ENCODE results near the gene SKAP1. TPM values are rescaled to one million over a fixed set of nuclear protein-coding genes. Genes with fewer than 3 reads are reported as not detected.

The SKAP1 gene
- total RNA-seq, 1 donor from 2014 or later, result 51.9 TPM

DNA sequence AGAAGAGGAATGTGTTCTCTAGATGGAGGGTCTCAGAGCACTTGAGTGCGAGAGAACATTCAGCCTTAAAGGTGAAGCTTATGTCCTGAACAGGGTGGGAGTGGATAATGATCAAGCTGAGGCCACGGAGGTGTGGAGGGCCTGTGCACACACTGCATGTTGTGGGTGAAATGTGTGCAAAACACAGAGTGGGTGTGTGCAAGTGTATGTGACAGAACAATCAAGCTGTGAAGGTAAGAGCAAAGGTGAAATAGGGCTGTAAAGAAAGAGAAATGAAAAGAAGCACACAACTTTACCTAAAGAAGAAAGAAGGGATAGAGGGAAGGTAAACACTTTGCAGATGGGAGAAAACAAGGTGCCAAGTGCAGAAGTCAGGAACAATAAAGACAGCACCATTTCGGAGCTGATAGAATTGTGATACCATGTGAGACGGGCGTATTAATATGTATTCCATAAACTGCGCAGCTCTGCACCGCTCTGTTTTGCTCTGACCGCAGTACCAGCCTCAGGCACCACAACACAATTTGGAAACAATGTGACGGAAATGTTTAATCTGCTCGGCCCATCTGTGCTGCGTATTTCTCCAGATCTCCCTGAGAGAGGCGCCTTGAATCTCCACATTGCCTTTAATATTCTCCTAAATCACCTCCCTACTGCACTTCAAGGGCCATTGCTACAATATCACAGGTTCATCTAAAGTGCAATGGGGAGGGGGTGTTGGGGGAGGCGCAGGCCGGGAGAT, 281.8 kb downstream of the SKAP1 start:
- Mint-ChIP-seq H3K27ac (no peak overlapping the region), H3K4me1 (ENCODE audit: low read depth) (no peaks in the 10 kb centered on the region), H3K36me3 (ENCODE audit: low read depth) (peaks cover 16% of the 10 kb centered on the region), H3K4me3 (no peak overlapping the region), H3K27me3 (ENCODE audit: insufficient read depth) (no peaks in the 10 kb centered on the region), H3K9me3 (no peaks in the 10 kb centered on the region)
- intact Hi-C loops (cut with micrococcal nuclease), result no loop called here
- no peak for DNase-seq (ENCODE audit: low spot score)

DNA sequence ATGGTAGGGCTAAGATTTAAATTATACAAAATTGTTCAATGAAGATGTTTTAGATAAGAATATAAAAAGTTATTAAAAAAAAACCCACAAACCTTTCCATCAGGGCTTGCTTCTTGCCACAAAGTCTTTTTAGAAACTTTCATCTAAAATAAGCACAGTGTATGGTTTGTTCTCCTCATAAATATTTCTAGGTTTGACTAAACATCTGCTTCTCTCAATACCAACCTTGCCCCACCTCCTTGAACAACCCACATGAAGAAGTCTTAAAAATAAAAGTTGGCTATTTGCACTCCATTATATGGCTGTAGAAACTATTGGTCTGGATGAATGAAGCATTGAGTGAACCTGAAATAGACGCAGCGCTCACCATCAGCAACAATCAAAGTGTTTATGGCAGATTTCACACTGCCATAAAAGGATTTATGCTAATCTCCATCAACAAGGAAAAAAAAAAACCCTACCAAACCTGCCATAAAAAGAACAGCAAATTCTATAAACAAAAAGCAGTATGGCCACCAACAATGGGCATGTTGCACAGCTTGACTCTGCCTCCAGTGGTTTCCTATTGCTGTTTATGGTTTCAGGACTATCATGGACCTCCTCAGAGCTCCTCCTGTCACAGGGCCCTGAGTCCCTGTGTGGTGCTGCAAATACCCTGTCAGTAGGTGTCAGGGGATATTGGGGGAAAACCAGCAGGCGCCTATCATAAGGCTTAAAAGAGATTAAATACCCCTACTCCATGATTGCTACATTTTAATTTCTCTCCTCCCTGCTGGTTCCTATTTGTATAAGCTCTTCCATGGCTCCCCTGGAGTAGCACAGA, 284.8 kb downstream of the SKAP1 start:
- Mint-ChIP-seq H3K4me1 (ENCODE audit: low read depth) (peaks cover 3% of the 10 kb centered on the region), H3K36me3 (ENCODE audit: low read depth) (peaks cover 19% of the 10 kb centered on the region), H3K27me3 (ENCODE audit: insufficient read depth) (no peaks in the 10 kb centered on the region), H3K27ac (no peak overlapping the region), H3K4me3 (no peak overlapping the region), H3K9me3 (no peaks in the 10 kb centered on the region)
- intact Hi-C loops (cut with micrococcal nuclease), result no loop called here
- no peak for DNase-seq (ENCODE audit: low spot score)

DNA sequence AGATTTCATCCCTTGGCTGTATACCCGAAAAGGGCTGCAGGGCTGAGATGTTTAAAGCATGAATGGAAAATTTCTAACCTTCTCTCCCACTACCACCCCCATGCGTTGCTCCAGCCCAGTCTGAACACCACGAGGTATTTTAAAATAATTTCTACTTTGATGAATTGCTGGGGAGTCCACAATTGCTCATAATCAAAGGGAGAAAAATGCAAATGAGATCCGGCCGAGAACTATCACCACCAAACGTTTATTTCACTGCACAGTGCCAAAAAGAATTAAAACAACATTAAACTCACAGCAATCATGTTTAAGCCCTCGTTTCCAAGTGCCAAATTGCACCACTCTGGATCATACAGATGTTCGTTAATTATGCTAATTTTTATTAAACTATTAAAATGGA, 285.8 kb downstream of the SKAP1 start:
- Mint-ChIP-seq H3K4me3 (no peak overlapping the region), H3K4me1 (ENCODE audit: low read depth) (peaks cover 10% of the 10 kb centered on the region), H3K27ac (no peak overlapping the region), H3K9me3 (no peaks in the 10 kb centered on the region), H3K27me3 (ENCODE audit: insufficient read depth) (no peaks in the 10 kb centered on the region), H3K36me3 (ENCODE audit: low read depth) (peaks cover 25% of the 10 kb centered on the region)
- intact Hi-C loops (cut with micrococcal nuclease), result no loop called here
- no peak for DNase-seq (ENCODE audit: low spot score)

DNA sequence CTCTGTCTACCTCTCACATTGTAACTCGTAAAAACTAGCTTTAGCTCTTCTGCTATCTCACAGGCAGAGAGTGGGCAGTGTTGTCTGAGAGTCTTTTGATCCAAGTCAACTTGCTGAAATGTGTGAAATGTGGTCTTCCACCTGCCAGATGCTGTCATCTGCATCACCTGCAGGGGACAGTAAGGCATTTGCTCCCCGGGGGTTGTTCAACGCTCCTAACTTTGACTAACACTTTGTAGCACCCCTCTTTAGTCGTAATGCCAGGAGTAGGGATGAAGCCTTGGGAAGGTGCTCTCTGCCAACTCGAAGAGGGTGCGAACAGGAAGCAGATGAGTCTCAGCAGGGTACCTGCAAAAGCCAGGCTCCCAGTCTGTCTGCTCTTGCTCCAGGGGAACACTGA, 286.4 kb downstream of the SKAP1 start:
- H3K27me3 Mint-ChIP-seq (ENCODE audit: insufficient read depth), result no peaks in the 10 kb centered on the region
- intact Hi-C loops (cut with micrococcal nuclease), result no loop called here
- peaks cover 10% of the 10 kb centered on the region for H3K4me1 Mint-ChIP-seq (ENCODE audit: low read depth)
- no peaks in the 10 kb centered on the region for H3K9me3 Mint-ChIP-seq
- H3K36me3 Mint-ChIP-seq (ENCODE audit: low read depth), result peaks cover 21% of the 10 kb centered on the region
- H3K27ac Mint-ChIP-seq, result peak overlapping the region; percentile 26
- no peak for DNase-seq (ENCODE audit: low spot score)
- no peak overlapping the region for H3K4me3 Mint-ChIP-seq

DNA sequence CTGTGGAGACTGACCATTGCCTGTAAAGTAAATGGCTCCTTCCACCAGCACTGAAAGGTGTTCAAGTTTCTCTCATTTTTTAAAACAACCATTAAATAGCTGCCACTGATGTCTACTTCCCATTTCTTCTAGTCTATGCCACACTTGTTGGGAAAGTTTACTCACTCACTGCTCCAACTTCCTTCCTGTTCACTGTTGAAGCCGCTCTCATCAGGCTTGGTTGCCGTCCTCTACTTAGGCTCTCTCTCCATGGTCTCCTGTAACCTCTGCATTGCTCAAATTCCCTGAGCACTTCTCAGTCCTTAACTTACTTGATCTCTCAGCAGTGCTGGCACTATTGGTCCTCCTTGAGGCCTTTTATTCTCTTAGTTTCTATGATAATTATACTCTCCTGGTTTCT, 290.1 kb downstream of the SKAP1 start:
- H3K27ac Mint-ChIP-seq, result peak overlapping the region; percentile 37
- H3K27me3 Mint-ChIP-seq (ENCODE audit: insufficient read depth), result no peaks in the 10 kb centered on the region
- H3K36me3 Mint-ChIP-seq (ENCODE audit: low read depth), result peaks cover 17% of the 10 kb centered on the region
- no peak for DNase-seq (ENCODE audit: low spot score)
- no peak overlapping the region for H3K4me3 Mint-ChIP-seq
- H3K9me3 Mint-ChIP-seq, result no peaks in the 10 kb centered on the region
- peaks cover 10% of the 10 kb centered on the region for H3K4me1 Mint-ChIP-seq (ENCODE audit: low read depth)
- intact Hi-C loops (cut with micrococcal nuclease), result loop anchor here (10.0 kb wide), 1 partner anchor 455 kb away; the partner anchor contains the start of genes HOXB3 and HOXB5

DNA sequence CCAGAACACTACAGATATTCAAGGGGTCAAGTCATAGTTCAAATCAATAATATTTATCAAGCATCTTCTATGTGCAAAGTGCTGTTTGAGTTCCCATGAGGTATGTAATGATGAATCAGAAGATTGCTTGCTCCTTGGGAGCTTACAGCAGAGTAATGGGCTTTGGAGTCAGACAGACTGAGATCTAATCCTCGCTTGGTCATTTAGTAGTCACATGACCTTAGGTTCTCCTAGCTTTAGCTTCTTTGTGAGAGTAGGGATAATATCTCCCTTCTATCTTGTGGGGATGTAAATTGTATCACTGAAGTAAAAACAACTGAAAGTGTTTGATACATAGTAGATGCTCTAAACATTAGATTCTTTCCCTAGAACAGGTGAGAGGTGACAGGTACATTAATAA, 292.4 kb downstream of the SKAP1 start:
- Mint-ChIP-seq H3K27ac (peak overlapping the region; percentile 8), H3K36me3 (ENCODE audit: low read depth) (peaks cover 19% of the 10 kb centered on the region), H3K27me3 (ENCODE audit: insufficient read depth) (no peaks in the 10 kb centered on the region), H3K4me3 (no peak overlapping the region), H3K9me3 (no peaks in the 10 kb centered on the region), H3K4me1 (ENCODE audit: low read depth) (peaks cover 14% of the 10 kb centered on the region)
- DNase-seq (ENCODE audit: low spot score), result no peak
- intact Hi-C loops (cut with micrococcal nuclease), result loop anchor here (10.0 kb wide), 1 partner anchor 457 kb away; the partner anchor contains the start of genes HOXB3 and HOXB5

DNA sequence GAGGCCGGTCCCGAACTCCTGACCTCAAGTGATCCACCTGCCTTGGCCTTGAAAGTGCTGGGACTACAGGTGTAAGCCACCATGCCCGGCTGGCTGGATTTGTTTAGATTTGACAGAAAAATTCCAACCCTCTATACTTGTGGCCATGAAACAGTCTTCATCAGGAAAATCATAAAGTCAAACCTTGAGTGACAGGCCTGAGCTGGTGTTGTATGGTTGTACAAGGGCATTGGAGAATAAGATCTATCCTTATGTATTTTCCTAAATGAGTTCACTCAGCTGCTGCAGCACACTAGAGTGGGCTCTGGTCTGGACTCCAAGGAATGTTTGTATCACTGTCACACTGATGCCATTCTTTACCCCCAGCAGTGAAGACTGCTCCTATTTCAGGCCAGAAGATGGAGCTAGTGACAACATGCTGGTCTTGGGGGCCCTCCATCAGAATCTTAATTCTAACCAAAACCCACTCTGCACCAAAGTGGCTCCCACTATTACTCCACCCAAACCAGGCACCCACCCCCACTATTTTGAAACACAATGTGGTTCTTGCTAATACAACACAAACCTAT, 295.0 kb downstream of the SKAP1 start:
- no peak overlapping the region for H3K27ac Mint-ChIP-seq
- peaks cover 12% of the 10 kb centered on the region for H3K36me3 Mint-ChIP-seq (ENCODE audit: low read depth)
- H3K9me3 Mint-ChIP-seq, result no peaks in the 10 kb centered on the region
- peaks cover 15% of the 10 kb centered on the region for H3K4me1 Mint-ChIP-seq (ENCODE audit: low read depth)
- DNase-seq (ENCODE audit: low spot score), result no peak
- H3K4me3 Mint-ChIP-seq, result no peak overlapping the region
- intact Hi-C loops (cut with micrococcal nuclease), result loop anchor here (10.0 kb wide), 1 partner anchor 460 kb away; the partner anchor contains the start of genes HOXB3 and HOXB5
- no peaks in the 10 kb centered on the region for H3K27me3 Mint-ChIP-seq (ENCODE audit: insufficient read depth)

DNA sequence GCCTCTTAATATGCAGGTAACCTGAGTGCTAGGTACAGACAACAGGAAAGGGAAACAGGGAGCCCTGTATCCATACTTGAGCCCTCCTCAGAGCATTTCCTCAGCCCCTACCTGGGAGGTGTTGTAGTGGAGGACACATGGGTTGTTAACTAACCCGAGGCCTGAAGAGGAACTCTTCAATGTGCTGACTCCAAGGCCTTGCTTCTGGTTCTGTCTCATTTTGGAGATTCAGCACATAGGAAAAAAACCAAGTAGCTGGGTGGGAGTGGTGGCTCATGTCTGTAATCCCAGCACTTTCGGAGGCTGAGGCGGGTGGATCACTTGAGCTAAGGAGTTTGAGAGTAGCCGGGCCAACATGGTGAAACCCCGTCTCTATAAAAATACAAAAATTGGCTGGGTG, 297.6 kb downstream of the SKAP1 start:
- no peak for DNase-seq (ENCODE audit: low spot score)
- Mint-ChIP-seq H3K4me1 (ENCODE audit: low read depth) (peaks cover 11% of the 10 kb centered on the region), H3K9me3 (no peaks in the 10 kb centered on the region), H3K27me3 (ENCODE audit: insufficient read depth) (no peaks in the 10 kb centered on the region), H3K27ac (no peak overlapping the region), H3K36me3 (ENCODE audit: low read depth) (peaks cover 4% of the 10 kb centered on the region), H3K4me3 (no peak overlapping the region)
- intact Hi-C loops (cut with micrococcal nuclease), result loop anchor here (10.0 kb wide), 1 partner anchor 462 kb away; the partner anchor contains the start of genes HOXB3 and HOXB5

DNA sequence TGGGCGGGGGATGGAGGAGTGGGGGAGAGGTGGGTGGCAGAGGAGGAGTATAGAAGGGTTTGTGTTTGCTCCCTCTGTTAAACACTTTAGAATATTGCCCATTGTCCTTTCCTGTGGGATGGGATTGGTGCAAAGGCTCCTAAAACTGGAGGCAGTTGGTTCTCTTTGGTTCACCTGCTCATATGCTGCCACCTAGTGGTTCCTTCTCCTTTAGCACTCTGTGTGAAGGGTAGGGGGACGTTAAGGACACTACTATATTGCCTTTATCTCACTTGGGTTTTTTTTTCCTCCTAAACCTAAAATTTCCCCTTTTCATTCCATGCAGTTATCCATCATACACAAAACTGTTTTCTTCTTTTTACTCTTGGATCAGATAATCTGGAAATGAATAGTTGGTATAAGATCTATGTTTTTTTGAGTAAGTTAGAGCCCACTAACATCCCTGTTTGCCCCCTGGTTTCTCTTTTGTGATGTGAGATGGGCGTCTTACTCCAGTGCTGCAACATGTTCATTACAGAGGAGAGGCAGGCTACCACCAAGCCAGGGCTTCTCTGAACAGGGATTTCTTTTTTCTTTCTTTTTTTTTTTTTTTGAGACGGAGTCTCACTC, 298.7 kb downstream of the SKAP1 start:
- peak; percentile 41 for DNase-seq (ENCODE audit: low spot score)
- peaks cover 11% of the 10 kb centered on the region for H3K4me1 Mint-ChIP-seq (ENCODE audit: low read depth)
- H3K9me3 Mint-ChIP-seq, result no peaks in the 10 kb centered on the region
- H3K36me3 Mint-ChIP-seq (ENCODE audit: low read depth), result peaks cover 4% of the 10 kb centered on the region
- intact Hi-C loops (cut with micrococcal nuclease), result loop anchor here (1.0 to 10.0 kb wide), 4 partner anchors 18 to 463 kb away; partner anchors contain the start of genes HOXB3 and HOXB5
- H3K27ac Mint-ChIP-seq, result no peak overlapping the region
- no peaks in the 10 kb centered on the region for H3K27me3 Mint-ChIP-seq (ENCODE audit: insufficient read depth)
- H3K4me3 Mint-ChIP-seq, result no peak overlapping the region

DNA sequence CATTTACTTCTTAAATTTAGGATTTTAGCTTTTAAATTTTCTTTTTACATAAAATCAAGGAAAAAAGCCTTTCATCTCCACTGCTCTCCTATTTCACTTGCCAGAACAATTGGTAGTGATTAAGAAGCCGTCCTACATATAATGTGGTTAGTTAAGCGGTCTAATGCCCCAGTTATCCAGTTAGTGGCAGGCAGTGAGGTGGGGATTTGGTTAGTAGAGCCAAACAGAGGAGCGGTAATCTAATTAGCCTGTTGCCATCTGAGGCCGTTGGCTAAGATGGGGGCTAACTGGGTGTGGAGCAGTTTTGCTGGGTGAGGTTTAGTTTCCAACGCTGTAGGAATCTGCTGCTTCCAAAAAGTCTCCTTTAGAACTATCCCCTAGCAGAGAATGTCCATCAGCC, 300.0 kb downstream of the SKAP1 start:
- Mint-ChIP-seq H3K27ac (no peak overlapping the region), H3K4me1 (ENCODE audit: low read depth) (peaks cover 11% of the 10 kb centered on the region), H3K27me3 (ENCODE audit: insufficient read depth) (no peaks in the 10 kb centered on the region), H3K9me3 (no peaks in the 10 kb centered on the region), H3K4me3 (no peak overlapping the region), H3K36me3 (ENCODE audit: low read depth) (peaks cover 8% of the 10 kb centered on the region)
- intact Hi-C loops (cut with micrococcal nuclease), result loop anchor here (10.0 kb wide), 1 partner anchor 465 kb away; the partner anchor contains the start of genes HOXB3 and HOXB5
- no peak for DNase-seq (ENCODE audit: low spot score)

DNA sequence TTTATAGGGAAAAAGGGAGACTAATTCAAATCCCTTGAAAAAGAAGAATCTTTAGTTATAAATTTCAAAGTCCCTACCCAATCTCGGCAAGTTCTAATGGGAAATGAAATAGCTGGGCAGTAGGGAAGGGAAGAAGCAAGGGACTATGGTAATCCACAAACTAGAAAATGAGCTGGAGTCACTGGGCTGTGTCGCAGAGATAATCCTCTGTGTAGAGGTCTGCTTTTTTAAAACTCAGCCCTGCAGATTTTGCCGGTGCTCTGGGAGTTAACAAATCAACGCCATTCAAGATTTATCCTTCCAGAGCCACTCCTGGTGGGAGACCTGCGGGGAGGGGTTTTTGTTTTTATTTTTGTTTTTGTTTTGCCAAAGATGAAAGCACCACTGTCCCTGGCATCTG, 301.6 kb downstream of the SKAP1 start:
- no peaks in the 10 kb centered on the region for H3K9me3 Mint-ChIP-seq
- intact Hi-C loops (cut with micrococcal nuclease), result no loop called here
- no peak for DNase-seq (ENCODE audit: low spot score)
- peaks cover 8% of the 10 kb centered on the region for H3K36me3 Mint-ChIP-seq (ENCODE audit: low read depth)
- peaks cover 13% of the 10 kb centered on the region for H3K4me1 Mint-ChIP-seq (ENCODE audit: low read depth)
- H3K27ac Mint-ChIP-seq, result no peak overlapping the region
- H3K4me3 Mint-ChIP-seq, result no peak overlapping the region
- H3K27me3 Mint-ChIP-seq (ENCODE audit: insufficient read depth), result no peaks in the 10 kb centered on the region

DNA sequence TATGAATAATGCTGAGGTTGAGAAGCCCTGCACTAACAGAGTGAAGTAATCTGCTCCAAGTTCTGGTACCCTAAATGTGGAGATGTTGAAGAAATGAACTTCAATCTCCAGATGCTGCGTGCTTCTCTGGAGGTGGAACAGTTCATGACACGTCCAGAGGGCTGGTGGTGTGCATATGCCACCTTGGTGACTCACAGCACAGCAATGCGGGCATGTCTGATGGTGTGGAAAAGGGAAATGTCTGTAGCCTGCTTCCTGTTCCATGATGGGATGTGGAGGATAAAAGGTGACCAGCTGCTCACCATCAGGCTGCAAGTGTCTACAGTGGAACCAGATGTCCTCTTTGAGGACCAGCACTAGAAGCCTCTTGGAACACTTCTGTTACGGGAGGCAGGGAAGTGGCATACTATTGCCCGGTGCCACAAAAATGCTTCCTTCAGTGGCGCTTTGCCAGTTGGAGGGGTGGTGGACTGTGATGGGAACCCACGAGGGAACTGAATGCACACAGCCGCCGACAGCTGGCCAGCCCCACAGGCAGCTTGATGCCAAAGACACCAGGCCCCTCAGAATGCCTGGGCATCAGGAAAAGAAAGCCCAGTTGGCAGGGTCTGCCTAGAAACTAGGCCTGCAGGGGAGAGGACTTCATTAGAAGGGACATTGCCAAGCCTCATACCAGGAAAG, 302.5 kb downstream of the SKAP1 start:
- no peaks in the 10 kb centered on the region for H3K27me3 Mint-ChIP-seq (ENCODE audit: insufficient read depth)
- peaks cover 12% of the 10 kb centered on the region for H3K4me1 Mint-ChIP-seq (ENCODE audit: low read depth)
- intact Hi-C loops (cut with micrococcal nuclease), result no loop called here
- H3K9me3 Mint-ChIP-seq, result no peaks in the 10 kb centered on the region
- H3K27ac Mint-ChIP-seq, result no peak overlapping the region
- peaks cover 13% of the 10 kb centered on the region for H3K36me3 Mint-ChIP-seq (ENCODE audit: low read depth)
- H3K4me3 Mint-ChIP-seq, result no peak overlapping the region
- DNase-seq (ENCODE audit: low spot score), result no peak
